Measurements from ENCODE around the gene PLSCR2.
"Not testable (repeated sequence)": the region's sequence is repeated elsewhere in the genome, so short reads cannot be mapped to it uniquely, and the experiment has no call there.

Gene PLSCR2

GRCh38 chr3:146412711-146413110 is 56.6 kb downstream of the PLSCR2 start:
- DNase-seq, result not testable (repeated sequence)

GRCh38 chr3:146407956-146408355 is 61.4 kb downstream of the PLSCR2 start:
- DNase-seq, result no peak

- DNase-seq, result no peak
Measured at GRCh38 chr3:146404436-146404835, 64.9 kb downstream of the PLSCR2 start.

GRCh38 chr3:146403792-146404191 is 65.6 kb downstream of the PLSCR2 start:
- no peak for DNase-seq

GRCh38 chr3:146396792-146397191 is 72.6 kb downstream of the PLSCR2 start:
- no peak for DNase-seq

GRCh38 chr3:146395164-146395563 is 74.2 kb downstream of the PLSCR2 start:
- DNase-seq, result no peak

GRCh38 chr3:146390957-146391356 is 78.4 kb downstream of the PLSCR2 start:
- no peak for DNase-seq

- no peak for DNase-seq
Measured at GRCh38 chr3:146390006-146390772, 79.2 kb downstream of the PLSCR2 start.

GRCh38 chr3:146387566-146387965 is 81.8 kb downstream of the PLSCR2 start:
- no peak for DNase-seq

GRCh38 chr3:146386936-146387335 is 82.4 kb downstream of the PLSCR2 start:
- DNase-seq, result no peak

GRCh38 chr3:146384786-146385185 is 84.6 kb downstream of the PLSCR2 start:
- DNase-seq, result no peak

All from NCI-H1694 (cell line).